ENCODE data around the gene STON2. TPM values are rescaled to one million over a fixed set of nuclear protein-coding genes. Genes with fewer than 3 reads are reported as not detected.
"Not testable (repeated sequence)": the region's sequence is repeated elsewhere in the genome, so short reads cannot be mapped to it uniquely, and the experiment has no call there.

The STON2 gene
- total RNA-seq, 2 donors from 2014 or later = 12.7 to 23.8 TPM

GRCh38 chr14:81433378-81433777 is 33.3 kb upstream of the STON2 start:
- H3K9me3 ChIP-seq = no peaks in the 10 kb centered on the region
- H3K4me1 ChIP-seq (replicated peaks) = no peaks in the 10 kb centered on the region
- WGBS = 87% methylated on average over 2 of the region's 2 CpGs
- intact Hi-C loops (cut with DNase I) = no loop called here
- H3K27ac ChIP-seq = no peak overlapping the region
- DNase-seq (ENCODE audit: low spot score) = no peak
- H3K4me3 ChIP-seq = no peak overlapping the region
- no peaks in the 10 kb centered on the region for H3K27me3 ChIP-seq (replicated peaks; ENCODE audit: insufficient read depth)
- TF ChIP-seq POLR2A (IDR thresholded peaks at IDR 0.05) (no peak), CTCF (IDR thresholded peaks at IDR 0.05) (no peak), POLR2AphosphoS5 (IDR thresholded peaks at IDR 0.05) (no peak)
- H3K36me3 ChIP-seq = no peaks in the 10 kb centered on the region

DNA sequence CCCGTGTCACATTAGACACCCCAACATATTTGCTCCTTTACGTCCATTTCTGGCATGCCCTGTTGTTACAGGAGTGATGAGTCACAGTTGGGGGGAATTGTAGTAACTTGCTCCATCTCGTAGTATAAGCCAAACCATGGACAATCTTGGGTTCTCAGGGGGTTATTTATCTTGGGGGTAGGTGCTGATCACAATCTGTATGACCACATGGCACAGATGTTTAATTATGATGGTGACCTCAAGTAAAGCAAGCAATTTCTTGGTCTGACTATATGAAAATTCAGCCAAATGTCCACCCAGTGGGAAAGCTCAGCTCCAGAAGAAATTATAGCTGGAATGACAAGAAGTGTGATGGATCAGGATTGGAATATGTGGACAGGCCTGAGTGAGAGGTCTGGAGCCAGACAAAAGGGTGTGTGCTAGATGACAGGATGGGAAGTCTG is 32.1 kb upstream of the STON2 start:
- Histone ChIP-seq H3K4me1 (replicated peaks) (no peaks in the 10 kb centered on the region), H3K9me3 (no peaks in the 10 kb centered on the region), H3K27me3 (replicated peaks; ENCODE audit: insufficient read depth) (no peaks in the 10 kb centered on the region), H3K4me3 (no peak overlapping the region), H3K36me3 (no peaks in the 10 kb centered on the region), H3K27ac (no peak overlapping the region)
- 36% methylated on average over 3 of the region's 3 CpGs for WGBS
- DNase-seq (ENCODE audit: low spot score) = no peak
- intact Hi-C loops (cut with DNase I) = no loop called here
- TF ChIP-seq POLR2A (IDR thresholded peaks at IDR 0.05) = no peak
- TF ChIP-seq POLR2AphosphoS5 (IDR thresholded peaks at IDR 0.05) = no peak

DNA sequence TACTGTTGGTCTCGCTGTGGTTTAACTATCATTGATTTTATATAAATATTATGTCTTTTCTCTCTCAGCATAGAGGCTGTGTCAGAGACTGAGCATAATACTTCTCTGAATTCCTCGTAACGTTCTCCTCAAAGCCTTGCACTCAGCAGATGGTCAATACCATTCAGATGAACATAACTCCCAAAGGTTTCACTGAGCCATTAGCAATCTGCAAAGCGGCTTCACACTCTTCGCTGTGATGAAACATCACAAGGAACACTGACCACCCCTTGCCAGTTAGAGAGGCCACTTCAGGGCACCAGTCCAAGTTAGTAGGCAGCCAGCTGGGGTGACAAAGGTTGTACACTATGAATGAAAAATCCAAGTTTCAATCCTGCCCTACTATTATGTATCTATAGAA is 30.1 kb upstream of the STON2 start:
- Histone ChIP-seq H3K9me3 (no peaks in the 10 kb centered on the region), H3K4me3 (no peak overlapping the region), H3K4me1 (replicated peaks) (no peaks in the 10 kb centered on the region), H3K36me3 (no peaks in the 10 kb centered on the region), H3K27me3 (replicated peaks; ENCODE audit: insufficient read depth) (no peaks in the 10 kb centered on the region), H3K27ac (no peak overlapping the region)
- DNase-seq (ENCODE audit: low spot score) = no peak
- 92% methylated on average over 5 of the region's 5 CpGs for WGBS
- no peak for TF ChIP-seq CTCF (IDR thresholded peaks at IDR 0.05)
- no peak for TF ChIP-seq POLR2A (IDR thresholded peaks at IDR 0.05)
- no peak for TF ChIP-seq POLR2AphosphoS5 (IDR thresholded peaks at IDR 0.05)
- intact Hi-C loops (cut with DNase I) = no loop called here

DNA sequence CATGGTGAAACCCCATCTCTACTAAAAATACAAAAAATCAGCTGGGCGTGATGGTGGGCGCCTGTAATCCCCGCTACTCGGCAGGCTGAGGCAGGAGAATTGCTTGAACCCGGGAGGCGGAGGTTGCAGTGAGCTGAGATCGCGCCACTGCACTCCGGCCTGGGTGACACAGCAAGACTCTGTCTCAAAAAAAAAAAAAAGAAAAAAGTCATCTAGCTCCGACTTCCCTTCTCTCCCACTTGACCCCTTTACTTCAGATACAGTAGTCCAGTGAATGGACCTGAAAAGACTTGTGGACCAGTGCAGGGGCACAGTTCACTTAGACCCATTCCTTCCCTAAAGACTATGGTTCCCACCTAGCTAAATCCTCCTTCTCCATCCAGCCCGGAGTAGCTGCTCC is 29.6 kb upstream of the STON2 start:
- H3K27me3 ChIP-seq (replicated peaks; ENCODE audit: insufficient read depth); H3K9me3 ChIP-seq; intact Hi-C loops (cut with DNase I); H3K4me3 ChIP-seq; DNase-seq (ENCODE audit: low spot score); H3K27ac ChIP-seq; H3K4me1 ChIP-seq (replicated peaks); H3K36me3 ChIP-seq: not testable (repeated sequence)
- WGBS = 93% methylated on average over 11 of the region's 11 CpGs

DNA sequence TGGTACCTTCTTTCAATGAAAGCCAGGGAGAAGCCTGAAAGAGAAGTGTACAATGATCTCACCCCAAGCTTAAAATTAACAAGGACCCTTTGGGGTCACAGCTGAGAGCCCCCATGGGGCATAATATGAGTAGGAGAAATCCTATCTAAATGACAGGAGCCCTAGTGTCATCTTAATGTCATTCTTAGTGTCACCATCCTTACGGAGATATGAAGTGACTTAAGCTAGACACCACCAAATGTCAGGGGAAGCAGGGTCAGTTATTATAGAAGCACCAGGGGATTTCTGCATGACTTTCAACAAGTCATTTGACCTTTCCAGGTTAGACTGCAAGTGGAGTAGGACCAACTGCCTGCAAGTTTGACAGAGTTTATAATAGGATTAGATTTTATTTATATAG is 28.9 kb upstream of the STON2 start:
- intact Hi-C loops (cut with DNase I) = no loop called here
- H3K4me1 ChIP-seq (replicated peaks) = no peaks in the 10 kb centered on the region
- H3K27me3 ChIP-seq (replicated peaks; ENCODE audit: insufficient read depth) = no peaks in the 10 kb centered on the region
- TF ChIP-seq CTCF (IDR thresholded peaks at IDR 0.05) (no peak), POLR2A (IDR thresholded peaks at IDR 0.05) (no peak), POLR2AphosphoS5 (IDR thresholded peaks at IDR 0.05) (no peak)
- no peak overlapping the region for H3K27ac ChIP-seq
- no peaks in the 10 kb centered on the region for H3K9me3 ChIP-seq
- no peak overlapping the region for H3K4me3 ChIP-seq
- DNase-seq (ENCODE audit: low spot score) = no peak
- H3K36me3 ChIP-seq = no peaks in the 10 kb centered on the region
- 95% methylated on average over 1 of the region's 1 CpG for WGBS

- Histone ChIP-seq H3K4me1 (replicated peaks) (no peaks in the 10 kb centered on the region), H3K36me3 (no peaks in the 10 kb centered on the region), H3K27ac (no peak overlapping the region), H3K9me3 (no peaks in the 10 kb centered on the region), H3K4me3 (no peak overlapping the region), H3K27me3 (replicated peaks; ENCODE audit: insufficient read depth) (no peaks in the 10 kb centered on the region)
- whole genome bisulfite sequencing = 35% methylated on average over 8 of the region's 8 CpGs
- intact Hi-C loops (cut with DNase I) = no loop called here
- no peak for DNase-seq (ENCODE audit: low spot score)
- TF ChIP-seq POLR2AphosphoS5 (IDR thresholded peaks at IDR 0.05) = no peak
These were observed 27.4 kb upstream of the STON2 start for GRCh38 chr14:81427348-81428058.

Measured in prostate gland (tissue), 2 donors.